Stimulated activated CD4-positive, alpha-beta T cell treated with anti-CD3 and anti-CD28 coated beads, Interleukin-15, amount 100 ng/mL, for 24 hours (primary cell): ENCODE measurements around the gene THSD4.
"Not testable (repeated sequence)": the region's sequence is repeated elsewhere in the genome, so short reads cannot be mapped to it uniquely, and the experiment has no call there.

ENCODE experiments used
- DNase-seq: peaks from one replicate; pipeline ENCODE4 v3.0.0-alpha.2; 2020

THSD4 gene

DNA sequence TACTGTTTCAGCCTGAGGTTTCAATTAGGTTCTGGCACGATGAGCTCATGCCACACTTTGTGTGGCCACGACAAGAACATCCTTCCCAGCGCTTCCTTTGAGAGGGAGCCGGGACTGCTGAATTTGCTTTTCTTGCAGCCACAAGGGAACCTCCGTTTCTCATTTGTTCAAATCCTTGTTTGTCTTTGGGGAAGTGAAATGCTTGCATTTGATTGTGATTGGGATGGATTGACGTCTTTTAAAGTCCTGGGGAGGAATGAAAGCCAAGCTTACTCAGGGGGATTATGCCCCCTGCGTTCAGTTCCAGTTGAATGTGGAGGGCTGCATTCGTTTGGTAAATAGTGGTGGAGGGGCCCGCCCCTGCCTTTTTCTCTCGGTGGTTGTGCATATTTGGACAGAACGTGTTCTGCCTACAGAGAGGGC lies 277.6 kb downstream of the THSD4 start:
- no peak for DNase-seq

DNA sequence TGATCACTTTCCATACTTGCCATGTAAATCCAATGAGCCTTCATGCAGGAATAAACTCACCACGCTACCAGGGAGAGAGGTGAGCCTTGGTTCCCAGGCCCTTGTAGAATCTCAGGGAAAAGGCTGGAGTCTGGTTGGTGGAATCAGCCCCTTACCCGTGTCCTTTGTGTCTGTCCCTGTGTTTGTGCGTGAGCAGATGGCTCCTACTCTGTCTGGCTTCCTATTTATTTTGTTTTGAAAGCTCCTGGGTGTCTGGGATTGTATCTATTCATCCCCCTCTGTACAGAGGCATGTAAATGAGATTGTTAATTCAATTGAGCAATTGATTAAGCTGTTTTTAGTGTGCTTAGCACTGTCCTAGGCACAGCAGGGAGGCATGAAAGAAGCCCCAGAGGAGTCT lies 278.1 kb downstream of the THSD4 start:
- no peak for DNase-seq

DNA sequence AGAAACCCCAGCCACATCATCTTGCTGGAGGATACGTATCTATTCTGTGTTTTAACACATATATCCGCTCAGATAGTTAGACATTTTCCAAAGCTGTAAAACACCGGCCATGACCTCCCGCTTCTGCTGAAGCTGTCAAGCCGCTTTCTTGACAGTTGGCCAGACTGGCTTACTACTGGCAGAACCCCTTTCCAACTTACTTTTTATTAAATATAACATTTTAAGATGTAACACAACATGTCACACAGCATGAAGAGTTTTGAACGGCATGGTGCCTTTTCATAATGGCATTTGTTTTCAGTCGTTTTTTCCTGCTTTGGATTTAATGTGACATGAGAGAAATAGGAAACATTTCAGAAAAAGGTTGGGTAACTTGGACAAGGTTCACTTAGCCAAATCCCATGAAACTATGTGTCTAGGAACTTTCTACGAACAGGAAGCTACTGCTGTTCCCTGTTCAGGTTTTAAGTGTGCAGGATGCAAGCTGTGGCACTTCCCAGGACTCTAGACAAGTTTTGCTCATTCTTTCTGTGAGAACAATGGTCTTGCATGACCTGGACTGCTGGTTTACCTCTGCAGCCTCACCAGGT lies 281.4 kb downstream of the THSD4 start:
- DNase-seq = no peak

DNA sequence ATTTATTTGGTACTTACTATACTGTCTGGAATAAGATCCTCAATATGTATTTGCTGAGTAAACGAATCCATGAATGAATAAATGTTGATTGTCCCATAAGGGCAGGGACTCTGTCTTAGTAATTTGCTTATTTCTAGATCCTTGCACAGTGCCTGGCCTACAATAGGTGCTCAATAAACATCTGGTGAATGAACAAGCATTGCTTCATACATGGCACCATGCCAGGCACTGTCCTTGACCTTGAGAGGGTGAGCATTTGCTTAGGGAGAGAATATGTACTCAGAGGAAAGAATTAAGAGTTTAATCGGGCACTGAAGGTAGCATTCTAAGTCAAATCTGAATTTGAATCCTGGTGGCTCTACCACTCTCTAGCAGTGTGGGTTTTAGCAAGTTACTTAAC lies 282.1 kb downstream of the THSD4 start:
- no peak for DNase-seq

DNA sequence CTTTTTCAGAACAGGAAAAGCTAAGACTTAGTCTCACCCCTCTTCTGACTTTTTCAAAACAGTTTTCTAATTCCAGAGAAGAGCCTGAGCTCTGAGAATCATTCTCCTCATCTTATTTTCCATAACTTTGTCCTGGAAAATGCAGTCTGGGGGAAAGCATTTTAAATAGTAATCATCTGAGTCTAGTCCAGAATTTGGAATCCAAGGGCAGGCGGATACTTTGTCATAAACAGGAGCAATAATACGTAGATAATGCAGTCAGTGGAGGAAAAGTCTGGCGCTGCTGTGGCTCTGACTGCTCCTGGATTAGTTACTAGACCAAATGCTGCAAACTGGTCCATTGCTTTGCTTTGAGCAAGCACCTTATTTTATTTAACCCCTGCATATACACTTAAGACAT lies 285.0 kb downstream of the THSD4 start:
- DNase-seq = no peak

DNA sequence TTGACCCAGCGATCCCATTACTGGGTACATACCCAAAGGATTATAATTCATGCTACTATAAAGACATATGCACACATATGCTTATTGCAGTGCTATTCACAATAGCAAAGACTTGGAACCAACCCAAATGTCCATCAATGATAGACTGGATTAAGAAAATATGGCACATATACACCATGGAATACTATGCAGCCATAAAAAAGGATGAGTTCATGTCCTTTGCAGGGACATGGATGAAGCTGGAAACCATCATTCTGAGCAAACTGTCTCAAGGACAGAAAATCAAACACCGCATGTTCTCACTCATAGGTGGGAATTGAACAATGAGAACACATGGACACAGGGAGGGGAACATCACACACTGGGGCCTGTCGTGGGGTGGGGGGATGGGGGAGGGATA lies 286.5 kb downstream of the THSD4 start:
- DNase-seq = not testable (repeated sequence)

DNA sequence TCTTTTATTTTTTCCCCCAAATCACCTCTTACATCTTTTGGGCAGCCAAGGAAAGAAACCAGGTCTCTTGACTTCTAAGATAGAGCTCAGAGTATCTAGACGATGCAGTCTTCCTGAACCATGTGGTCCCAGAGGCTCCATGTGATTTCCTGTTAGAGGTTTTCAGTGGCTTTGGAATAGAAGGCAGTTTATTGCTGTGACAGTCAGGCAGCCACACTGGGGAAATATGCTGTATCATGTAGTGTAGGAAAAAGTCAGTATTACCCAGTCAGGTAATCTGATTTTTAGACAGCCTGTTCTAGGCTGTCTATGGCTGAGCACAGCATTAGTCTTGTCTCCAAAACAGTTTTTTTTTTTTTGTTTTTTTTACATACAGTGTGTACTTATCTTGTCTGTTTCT lies 294.3 kb downstream of the THSD4 start:
- DNase-seq = no peak

DNA sequence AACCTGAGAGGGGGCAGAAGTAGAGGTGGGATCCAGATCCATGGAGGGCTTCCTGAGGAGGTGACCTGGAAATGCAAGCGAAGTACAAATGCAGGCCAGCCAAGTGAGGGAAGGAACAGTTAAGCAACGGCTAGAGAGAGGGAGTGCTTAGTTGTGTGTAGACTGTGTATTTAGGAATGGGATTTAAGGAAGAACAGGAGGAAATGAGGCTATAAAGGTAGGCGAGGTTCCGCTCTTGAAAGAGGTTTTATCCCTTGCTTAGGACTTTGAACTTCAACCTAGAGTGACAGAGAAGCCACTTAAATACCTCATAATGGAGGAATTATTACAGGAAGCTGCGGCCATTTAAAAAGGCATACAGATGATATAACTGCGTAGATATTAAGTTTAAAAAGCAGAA lies 295.1 kb downstream of the THSD4 start:
- no peak for DNase-seq

DNA sequence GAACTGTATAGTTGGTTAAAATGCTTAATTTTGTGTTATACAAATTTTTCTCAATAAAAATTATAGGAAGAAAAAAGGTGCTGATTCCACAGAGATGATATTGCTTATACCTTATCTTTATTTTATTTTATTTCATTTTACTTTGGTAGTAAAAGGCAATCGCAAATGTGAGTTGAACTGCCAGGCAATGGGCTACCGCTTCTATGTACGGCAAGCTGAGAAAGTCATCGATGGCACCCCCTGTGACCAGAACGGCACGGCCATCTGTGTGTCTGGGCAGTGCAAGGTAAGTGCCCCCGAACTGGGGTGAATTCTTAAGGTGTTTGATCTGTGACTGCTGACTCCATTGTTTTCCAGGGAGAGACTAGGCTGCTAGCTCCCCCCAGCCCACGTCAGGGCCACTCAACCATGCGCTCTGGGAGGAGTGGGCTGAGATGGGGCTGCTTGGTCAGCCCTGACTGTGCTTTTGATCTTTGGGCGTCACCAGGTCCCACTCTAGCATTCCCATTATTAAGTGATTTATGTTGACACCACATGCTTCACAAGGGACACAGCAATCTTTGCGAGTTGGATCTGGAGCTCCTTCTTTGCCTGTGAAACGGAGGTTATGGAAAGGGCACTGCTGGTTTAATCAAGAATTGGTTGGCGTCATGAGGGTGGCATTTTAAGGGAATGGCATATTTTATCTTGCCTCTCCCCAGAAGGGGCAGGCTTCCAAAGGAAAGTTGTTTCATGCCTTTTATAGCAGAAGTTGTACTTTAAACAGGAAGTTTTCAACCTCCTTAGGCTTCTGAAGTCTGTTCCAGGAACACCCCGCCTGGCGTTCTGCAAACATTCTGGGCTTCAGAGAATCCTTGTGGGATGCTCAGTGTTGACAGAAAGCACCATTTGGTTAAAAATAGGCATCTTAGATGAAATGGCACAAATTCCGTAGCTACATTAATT lies 296.5 kb downstream of the THSD4 start:
- no peak for DNase-seq

DNA sequence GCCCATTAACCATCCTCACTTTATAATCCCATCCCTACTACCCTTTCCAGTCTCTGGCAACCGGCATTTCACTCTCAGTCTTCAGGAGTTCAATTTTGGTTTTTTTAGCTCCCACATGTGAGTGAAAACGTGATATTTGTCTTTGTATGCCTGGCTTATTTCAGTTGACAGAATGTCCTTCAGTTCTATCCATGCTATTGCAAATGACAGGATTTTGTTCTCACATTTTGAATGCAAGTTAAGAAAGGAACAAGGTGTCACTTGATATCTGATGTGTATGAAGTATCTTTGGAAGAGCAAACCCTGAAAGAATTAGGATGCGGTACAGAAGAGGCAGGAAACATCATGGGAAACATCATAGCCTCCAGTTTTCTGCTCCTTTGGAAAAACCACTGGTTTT lies 298.1 kb downstream of the THSD4 start:
- no peak for DNase-seq

DNA sequence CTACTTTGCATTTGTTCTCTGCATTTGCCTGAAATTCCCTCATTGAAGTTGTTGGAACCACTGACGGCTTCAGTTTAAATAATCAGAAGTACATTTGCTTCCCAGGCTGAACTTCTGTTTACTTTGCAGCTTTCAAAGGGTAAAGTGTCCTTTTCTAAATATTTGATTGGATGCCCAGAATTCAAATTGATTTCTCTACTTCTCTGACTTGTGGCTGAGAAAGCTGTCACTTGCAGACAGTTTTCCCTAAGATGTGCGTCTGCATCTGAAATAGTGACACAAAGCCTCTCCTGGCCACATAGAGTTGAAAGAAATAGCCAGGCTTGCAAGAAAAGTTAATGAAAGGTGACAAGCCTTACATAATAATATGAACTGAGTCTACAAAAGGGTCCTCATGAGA lies 299.6 kb downstream of the THSD4 start:
- no peak for DNase-seq

DNA sequence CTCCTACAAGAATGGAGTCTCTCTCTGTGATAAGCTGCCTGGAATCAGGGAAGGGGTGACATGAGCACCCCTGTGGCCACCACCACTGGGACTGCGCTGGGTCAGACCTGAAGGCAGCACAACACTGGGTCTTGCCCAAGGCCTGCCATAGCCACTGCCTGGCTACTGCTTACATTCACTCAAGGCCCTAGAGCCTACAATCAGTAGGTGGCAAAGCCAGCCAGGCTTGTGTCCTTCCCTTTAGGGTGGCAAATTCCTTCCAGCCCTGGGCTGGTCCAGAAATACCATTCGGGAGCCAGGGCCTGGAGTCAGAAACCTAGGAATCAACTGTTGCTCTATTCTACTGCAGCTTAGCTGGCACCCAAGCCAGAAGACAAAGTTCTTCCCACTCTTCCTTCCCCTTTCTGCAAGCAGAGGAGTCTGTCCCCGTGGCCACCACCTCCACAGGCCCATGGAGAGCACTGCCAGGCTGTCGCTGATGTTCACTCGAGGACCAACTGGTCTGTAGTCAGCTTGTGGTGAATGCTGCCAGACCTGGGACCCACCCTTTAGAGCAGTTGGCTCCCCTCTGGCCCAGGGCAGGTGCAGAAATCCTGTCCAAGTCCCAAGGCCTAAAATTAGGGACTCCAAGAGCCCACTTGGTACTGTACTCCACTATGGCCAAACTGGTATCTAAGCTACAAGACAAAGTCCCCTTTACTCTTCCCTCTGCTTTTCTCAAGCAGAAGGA lies 307.4 kb downstream of the THSD4 start:
- no peak for DNase-seq

DNA sequence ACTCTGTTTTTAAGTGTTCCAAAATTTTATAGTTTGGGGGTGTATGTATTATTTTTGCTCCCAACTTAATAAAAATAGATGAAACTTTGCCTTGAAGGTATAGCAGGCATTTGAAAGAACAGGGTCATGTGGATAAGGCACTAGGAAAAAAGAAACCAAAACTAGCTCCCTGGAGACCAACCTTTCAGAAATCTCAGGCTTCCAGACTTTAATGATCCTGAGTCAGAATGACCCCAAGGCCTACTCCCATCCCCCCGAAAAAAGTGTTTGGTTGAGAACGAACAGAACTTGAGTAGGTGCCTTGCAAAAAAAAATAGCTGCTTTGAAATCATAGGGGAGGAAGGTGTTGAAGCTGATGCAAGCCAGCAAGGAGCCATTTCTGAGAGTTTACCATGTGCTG lies 309.5 kb downstream of the THSD4 start:
- DNase-seq = no peak

DNA sequence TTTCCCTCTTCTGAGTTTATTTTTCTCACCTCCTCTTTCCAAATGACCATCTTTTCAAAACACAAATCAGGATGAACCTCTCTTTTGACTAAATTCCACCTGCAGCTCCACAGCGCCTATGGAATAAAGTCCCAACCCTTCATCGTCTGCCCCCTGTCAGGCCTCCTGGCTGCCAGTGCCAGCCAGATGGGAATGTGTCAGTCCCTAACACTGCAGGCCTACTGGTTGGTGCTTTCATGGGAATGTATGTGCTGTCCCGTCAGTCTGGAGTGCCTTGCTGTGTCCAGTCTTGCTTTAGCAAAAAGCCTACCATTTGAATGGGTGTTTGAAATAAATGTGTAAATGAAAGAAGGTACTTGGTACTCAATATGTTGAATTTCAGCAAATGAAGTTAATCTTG lies 310.1 kb downstream of the THSD4 start:
- DNase-seq = no peak

DNA sequence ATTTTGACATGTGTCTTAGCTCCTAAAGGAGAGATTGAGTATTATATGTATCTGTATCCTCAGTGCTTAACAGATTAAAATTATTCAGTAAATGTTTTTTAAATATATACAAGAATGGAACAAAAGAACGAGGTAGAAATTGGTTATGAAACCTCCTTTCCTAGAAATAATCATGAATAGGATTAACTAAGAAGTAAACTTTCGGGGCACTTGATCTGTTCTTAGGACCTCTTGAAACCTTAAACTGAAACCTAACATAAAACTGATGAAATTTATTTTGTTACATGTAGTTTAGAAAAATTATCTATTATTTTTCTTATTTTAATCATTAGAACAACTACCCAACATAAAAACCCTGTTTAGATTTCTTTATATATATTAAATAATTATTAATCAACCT lies 311.5 kb downstream of the THSD4 start:
- DNase-seq = no peak

DNA sequence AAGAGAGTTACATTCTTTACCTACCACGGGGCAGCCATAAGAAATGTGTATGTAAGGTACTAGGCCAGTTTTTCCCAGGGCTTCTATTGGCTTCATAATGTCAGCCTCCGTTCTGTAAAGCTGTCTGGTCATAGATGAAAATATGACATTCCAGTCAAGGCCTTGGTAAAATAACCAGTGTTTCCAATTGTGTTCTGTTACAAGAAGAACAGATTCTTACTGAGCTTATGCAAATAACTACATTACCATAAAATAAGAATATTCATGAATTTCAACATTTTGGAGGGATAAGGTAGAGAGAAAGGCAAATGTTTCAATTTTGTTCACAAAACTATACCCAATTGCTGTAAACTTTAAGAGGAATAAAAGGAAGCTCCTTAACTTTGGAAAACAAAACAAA lies 315.5 kb downstream of the THSD4 start:
- no peak for DNase-seq

DNA sequence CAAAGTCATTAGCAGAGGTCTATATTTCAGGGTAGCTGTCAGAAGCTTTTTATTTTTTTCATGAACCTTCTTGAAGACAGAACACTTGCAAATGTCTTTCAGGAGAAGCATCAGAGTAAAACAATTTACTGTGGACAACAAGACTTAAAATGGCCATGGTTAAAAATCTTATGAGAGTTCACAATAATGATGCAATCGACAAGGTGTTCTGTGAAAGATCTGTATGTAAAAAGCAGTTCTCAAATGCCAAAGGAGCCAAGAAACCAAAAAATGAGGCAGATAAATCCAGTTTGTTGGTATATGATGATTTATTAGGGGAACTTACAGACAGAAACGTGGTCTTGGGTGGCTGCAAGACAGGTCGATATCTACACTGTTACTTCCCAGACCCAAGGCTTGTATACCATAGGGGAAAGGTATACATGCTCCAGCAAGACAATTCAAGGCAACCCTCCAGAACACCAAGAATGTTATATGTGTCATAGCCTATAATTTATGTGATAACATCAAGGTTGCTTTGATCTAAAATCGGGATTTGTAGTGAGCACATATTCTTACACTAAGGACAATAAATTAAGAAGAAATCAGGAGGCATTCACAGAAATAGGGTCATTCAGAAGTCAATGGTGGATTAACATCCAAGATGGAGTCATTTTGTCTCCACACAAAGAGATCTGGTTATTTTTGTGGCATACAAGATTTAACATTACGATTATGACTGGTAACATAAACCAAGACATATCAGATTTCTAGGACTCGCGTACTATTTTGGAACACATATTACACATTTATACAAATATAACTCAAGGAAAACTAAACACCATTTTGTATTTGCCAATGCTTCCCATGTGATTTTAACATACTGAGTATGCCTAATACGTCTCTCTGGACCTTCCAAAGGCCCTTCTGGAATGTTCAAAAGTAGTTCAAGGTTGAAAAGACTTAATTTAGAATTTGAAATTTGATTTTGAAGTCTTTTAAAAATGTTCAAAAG lies 316.4 kb downstream of the THSD4 start:
- no peak for DNase-seq

DNA sequence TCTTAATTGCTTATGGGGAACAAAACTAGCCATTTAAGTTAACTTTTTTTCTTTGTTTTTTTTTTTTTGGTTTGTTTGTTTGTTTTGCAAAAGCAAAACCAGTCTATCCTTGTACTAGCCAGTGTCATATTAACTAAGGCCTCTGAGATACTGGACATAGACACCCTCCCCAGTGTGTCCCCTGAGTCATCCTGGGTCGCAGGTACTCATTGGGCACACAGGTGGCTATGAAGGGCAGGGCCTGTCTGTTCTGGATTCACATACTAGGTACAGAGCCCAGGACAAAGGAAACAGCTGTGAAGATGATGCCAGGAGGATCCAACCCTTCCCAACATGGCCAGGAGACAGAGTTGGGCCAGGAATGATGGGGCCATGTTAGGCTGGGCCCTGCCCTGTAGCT lies 318.1 kb downstream of the THSD4 start:
- no peak for DNase-seq

DNA sequence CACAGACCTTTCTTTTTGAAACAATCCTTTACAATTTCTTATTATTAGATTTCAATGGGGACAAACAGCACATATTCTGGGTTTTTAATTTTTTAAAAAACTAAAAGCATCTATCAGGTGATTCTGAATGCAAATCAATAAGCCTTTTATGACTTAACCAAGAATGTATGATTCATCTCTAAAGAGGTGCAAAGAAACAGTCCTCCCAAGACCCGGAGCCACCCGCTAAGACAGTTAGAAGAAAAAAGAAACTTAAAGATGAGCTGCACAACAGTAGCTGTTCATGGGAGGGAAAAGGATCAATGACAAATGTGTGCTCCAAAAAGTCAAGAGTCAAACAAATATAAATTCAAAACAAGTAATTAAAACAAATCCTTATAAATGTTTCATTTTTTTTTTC lies 319.5 kb downstream of the THSD4 start:
- DNase-seq = no peak

DNA sequence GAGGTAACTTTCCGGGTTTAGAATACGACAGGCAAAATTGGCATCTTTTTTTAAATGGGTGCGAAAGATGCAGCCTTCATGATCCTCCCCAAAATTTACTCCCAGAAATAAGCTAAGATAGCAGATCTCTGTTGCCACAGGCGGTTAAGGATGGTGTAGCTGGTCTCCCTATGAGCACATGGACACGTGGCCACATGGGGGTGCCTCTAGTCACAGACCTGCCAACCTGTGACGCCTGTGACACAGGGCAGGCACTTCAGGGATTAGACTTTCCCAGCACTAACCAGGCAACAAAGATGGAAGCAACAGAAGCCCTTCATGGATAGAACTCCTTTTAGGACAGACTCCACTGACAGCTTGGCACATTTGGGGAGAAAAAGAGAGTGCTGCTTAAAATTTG lies 320.3 kb downstream of the THSD4 start:
- DNase-seq = no peak

DNA sequence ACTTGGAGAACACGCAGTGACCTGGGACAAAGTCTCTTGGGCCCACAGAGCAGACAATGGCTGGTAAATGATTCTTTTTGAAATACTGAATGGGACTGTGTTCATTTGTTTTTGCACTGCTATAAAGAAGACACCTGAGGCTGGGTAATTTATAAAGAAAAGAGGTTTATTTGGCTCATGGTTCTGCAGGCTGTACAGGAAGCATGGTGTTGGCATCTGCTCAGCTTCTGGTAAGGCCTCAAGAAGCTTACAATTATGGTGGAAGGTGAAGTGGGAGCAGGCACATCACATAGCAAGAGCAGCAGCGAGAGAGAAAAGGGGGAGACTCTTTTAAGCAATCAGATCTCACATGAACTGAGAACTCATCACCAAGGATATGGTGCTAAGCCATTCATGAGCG lies 321.6 kb downstream of the THSD4 start:
- no peak for DNase-seq

DNA sequence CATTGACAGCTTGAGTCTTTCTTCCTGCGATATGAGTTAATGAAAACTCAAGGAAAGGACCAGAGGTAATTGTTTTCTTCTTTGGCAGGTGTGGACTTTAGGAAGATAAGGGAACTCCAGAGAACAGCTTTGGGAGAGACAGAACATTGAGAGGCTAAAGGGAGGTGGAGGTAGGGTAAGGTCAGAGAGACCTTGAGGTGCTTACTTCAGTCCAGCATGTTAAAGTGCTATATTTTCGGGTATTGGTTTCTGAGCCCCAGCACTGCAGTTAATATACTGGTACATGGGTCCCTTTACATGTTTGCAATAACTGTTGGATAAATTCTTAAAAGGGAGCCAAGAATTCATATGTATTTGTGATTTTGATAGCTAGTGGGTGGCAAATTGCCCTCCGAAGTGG lies 322.1 kb downstream of the THSD4 start:
- DNase-seq = no peak

DNA sequence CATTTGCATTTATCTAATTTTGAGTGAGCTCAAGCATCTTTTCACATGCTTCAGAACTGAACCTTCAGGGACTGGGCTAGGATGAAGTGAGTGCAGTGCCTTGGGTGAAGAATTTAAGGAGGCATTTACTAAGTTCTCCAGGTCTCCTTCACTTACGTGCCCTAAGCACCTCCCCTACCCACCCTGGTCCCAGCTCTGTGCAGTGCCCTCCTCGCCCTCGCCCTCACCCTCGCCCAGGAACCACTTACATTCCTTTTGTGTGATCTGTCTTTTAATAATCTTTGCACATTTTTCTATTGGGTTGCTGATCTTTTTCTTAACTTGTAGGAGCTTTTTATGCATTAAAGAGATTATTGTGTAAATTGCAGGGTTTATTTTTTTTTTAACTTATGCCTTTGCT lies 322.6 kb downstream of the THSD4 start:
- no peak for DNase-seq
